Medulla oblongata (tissue), 1 donor: ENCODE data around the gene EPHA8.

ENCODE experiments used
- DNase-seq: peaks from one replicate; pipeline ENCODE4 v3.0.0-alpha.2; 2015; ENCODE audit errors: extremely low spot score

The EPHA8 gene

GRCh38 chr1:22618056-22618455 lies 54.8 kb downstream of the EPHA8 start:
- DNase-seq: no peak

- no peak for DNase-seq
Measured at GRCh38 chr1:22619252-22619651, 56.0 kb downstream of the EPHA8 start.

GRCh38 chr1:22619798-22620197 lies 56.5 kb downstream of the EPHA8 start:
- no peak for DNase-seq

GRCh38 chr1:22621761-22622160 lies 58.5 kb downstream of the EPHA8 start:
- no peak for DNase-seq

- no peak for DNase-seq
Measured at GRCh38 chr1:22625262-22625925, 62.1 kb downstream of the EPHA8 start.

GRCh38 chr1:22626237-22627157 lies 63.2 kb downstream of the EPHA8 start:
- DNase-seq: no peak

- no peak for DNase-seq
Measured at GRCh38 chr1:22627331-22627730, 64.0 kb downstream of the EPHA8 start.

- no peak for DNase-seq
Measured at GRCh38 chr1:22628698-22629444, 65.6 kb downstream of the EPHA8 start.

GRCh38 chr1:22629886-22630285 lies 66.6 kb downstream of the EPHA8 start:
- no peak for DNase-seq

GRCh38 chr1:22633697-22634463 lies 70.6 kb downstream of the EPHA8 start:
- no peak for DNase-seq

- DNase-seq: no peak
Measured at GRCh38 chr1:22635436-22635835, 72.1 kb downstream of the EPHA8 start.

- DNase-seq: peak; percentile 84
Measured at GRCh38 chr1:22636353-22636752, 73.1 kb downstream of the EPHA8 start, which contains the start of gene C1QA. Gene C1QA (plus strand): TSS chr1:22636628. CDS start chr1:22637617, 989 bp downstream.

GRCh38 chr1:22636927-22637326 lies 73.6 kb downstream of the EPHA8 start:
- no peak for DNase-seq

GRCh38 chr1:22637907-22638445 lies 74.7 kb downstream of the EPHA8 start:
- DNase-seq: no peak

- DNase-seq: no peak
Measured at GRCh38 chr1:22638476-22639234, 75.4 kb downstream of the EPHA8 start.

- DNase-seq: no peak
Measured at GRCh38 chr1:22639286-22639685, 76.0 kb downstream of the EPHA8 start.

GRCh38 chr1:22641247-22641646 lies 78.0 kb downstream of the EPHA8 start:
- DNase-seq: no peak

GRCh38 chr1:22641906-22642636 lies 78.8 kb downstream of the EPHA8 start:
- DNase-seq: peak; percentile 79

- DNase-seq: peak; percentile 76
Measured at GRCh38 chr1:22643381-22643780, 80.1 kb downstream of the EPHA8 start, which contains the start of gene C1QC. Gene C1QC (plus strand): TSS chr1:22643633. CDS start chr1:22644024, 391 bp downstream.

- no peak for DNase-seq
Measured at GRCh38 chr1:22643928-22644327, 80.6 kb downstream of the EPHA8 start.
